HG03097 (cell line): ENCODE measurements around the gene RNF214.
A peak's percentile ranks its signal among the peaks of the same experiment; 100 is the strongest.
"Not testable (repeated sequence)": the region's sequence is repeated elsewhere in the genome, so short reads cannot be mapped to it uniquely, and the experiment has no call there.

ENCODE experiments used
- ATAC-seq: cut with Tn5 transposase; IDR thresholded peaks from one replicate; pipeline ENCODE4 v1.9.1; 2021; ENCODE audit not compliant: unreplicated experiment, low FRiP score

Gene RNF214

DNA sequence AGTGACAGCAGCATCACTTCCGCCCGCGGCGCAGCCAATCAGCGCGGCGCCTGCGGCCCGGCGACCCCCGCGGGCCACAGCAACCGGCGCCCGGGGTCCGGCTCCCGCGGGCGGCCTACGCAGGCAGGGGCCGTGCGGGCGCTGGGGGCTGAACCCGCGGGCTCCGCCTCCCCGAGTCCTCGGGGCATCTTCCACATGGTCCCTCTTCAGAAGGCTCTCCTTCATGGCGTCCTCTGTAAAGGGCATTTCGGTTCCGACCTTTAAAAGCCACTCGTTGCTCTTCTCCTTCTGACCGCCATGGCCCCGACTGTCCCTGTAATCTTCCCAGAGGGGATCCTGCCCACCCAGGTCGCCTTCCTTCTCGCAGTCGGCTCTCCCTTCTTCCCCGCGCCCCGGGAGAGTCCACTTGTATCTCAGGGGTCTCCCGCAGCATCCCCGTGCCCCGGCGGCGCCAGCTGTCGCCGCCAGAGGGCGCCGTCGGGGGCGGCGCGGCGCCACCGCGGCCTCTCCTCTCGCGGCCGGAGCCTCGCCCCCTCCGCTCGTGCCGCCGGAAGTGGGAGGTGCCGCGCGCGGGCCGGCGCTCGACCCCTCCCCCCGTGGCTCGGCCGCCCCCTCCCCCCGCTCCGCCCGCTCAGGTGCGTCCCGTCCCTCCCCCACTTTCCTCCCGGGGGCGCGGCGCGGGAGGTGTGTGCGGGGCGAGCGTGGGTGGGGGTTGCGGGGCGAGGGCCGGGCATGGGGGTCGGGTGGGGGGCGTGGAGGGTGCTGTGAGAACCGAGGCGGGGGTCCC lies at the start of gene RNF214:
RNF214 (plus strand) TSS at position 580 of the 787 bp plus-strand sequence. CDS start 1,602 bp downstream, outside the sequence.
- ATAC-seq, result peak; percentile 61

DNA sequence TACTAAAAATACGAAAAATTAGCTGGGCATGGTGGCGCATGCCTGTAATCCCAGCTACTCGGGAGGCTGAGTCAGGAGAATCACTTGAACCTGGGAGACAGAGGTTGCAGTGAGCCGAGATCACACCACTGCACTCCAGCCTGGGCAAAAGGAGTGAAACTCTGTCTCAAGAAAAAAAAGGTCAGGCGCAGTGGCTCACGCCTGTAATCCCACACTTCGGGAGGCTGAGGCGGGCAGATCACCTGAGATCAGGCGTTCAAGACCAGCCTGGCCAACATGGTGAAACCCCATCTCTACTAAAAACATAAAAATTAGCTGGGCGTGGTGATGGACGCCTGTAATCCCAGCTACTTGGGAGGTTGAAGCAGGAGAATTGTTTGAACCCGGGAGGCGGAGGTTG lies 49.3 kb upstream of the RNF214 start:
- not testable (repeated sequence) for ATAC-seq

DNA sequence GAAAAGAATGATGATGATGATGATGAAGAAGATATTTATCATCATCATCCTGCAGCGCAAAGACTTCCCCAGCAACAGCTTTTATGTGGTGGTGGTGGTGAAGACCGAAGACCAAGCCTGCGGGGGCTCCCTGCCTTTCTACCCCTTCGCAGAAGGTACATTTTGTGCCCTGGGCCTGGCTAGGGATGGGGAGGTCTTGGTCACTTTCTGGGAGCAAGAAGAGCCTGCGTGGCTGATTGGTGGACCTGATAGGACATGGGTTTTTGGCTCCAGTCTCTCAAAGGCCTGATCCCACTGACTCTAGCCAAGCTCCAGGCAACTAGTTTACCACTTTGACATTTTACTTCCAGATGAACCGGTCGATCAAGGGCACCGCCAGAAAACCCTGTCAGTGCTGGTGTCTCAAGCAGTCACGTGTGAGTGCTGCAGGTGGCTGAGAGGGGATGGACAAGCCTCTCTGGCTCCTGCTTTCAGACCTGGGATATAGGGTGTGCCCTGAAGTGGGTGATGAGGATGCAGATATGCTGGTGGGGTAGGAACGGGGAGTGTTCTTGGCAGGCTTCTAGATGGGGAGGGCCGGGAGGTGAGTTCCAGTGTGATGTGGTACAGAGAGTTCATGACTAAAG lies 48.6 kb upstream of the RNF214 start:
- no peak for ATAC-seq

DNA sequence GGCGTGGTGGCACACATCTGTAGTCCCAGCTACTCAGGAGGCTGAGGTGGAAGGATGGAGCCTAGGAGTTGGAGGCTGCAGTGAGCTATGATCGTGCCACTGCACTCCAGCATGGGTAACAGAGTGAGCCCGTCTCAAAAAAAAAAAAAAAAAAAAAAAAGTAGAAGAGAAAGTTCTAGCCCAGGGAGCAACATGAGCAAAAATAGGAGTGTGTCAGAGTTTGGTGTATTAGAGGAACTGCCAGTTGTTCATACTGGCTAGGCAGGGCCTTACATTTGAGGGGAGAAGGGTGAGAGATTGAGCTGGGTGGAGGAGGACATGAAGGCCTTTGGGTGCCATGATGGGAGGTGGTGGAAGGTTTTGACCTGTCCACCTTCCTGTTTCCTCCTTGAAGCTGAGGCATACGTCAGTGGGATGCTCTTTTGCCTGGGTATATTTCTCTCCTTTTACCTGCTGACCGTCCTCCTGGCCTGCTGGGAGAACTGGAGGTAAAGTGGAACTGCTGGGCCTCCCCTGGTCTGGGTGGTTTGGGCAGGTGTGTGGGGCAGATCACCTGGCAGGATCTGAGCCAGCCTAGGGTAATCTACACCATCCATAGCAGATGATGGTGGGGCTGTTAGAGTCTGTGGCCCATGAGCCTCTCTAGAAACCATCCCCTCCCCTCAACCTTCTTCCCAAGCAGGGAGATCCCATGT lies 46.6 kb upstream of the RNF214 start:
- no peak for ATAC-seq

DNA sequence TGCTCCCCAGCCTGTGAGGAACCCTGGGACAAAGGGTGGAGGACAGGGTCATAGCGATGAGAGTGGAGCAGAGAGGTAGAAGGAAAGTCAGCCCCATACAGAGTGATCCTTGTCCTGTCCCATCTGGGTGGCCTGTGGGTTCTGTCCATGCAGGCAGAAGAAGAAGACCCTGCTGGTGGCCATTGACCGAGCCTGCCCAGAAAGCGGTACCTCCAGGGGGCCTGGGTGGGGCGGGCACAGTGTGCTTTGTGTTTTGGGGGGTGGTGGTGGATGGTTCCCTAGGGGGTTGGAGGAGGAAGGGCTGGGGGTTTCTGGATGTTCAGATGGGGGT lies 46.1 kb upstream of the RNF214 start:
- ATAC-seq, result no peak

DNA sequence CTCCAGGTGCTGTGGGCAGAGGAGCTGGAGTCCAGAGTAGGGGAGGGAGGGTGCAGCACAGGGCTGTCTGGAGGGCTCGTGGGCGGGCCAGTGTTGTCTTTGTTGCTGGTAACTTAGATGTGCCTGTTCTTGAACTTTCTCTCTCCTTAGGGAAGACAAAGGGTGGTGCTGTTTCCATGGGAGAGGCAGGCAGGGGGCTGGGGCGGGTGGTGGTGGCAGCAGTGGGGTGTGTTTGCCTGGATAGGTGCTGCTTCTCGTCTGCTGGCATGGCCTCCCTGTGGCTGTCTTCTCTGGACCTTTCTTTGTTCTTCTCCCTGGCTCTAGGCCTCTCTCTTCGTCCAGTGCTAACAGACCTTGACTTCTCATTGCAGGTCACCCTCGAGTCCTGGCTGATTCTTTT lies 45.5 kb upstream of the RNF214 start:
- ATAC-seq, result no peak

DNA sequence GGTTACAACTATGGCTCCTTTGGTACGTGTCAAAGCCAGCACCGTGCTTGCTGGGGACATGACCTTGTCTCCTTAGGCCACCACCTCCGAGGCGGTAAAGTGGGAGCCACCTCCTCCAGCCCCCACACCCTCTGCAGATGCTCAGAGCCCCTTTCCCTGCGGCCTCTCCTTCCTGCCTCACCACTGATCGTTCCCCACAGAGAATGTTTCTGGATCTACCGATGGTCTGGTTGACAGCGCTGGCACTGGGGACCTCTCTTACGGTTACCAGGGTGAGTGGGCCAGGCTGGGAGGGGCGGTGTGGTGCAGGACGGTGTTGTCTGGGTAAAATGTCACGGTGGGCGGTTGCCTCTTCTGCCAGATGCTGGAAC lies 45.1 kb upstream of the RNF214 start:
- ATAC-seq, result no peak

DNA sequence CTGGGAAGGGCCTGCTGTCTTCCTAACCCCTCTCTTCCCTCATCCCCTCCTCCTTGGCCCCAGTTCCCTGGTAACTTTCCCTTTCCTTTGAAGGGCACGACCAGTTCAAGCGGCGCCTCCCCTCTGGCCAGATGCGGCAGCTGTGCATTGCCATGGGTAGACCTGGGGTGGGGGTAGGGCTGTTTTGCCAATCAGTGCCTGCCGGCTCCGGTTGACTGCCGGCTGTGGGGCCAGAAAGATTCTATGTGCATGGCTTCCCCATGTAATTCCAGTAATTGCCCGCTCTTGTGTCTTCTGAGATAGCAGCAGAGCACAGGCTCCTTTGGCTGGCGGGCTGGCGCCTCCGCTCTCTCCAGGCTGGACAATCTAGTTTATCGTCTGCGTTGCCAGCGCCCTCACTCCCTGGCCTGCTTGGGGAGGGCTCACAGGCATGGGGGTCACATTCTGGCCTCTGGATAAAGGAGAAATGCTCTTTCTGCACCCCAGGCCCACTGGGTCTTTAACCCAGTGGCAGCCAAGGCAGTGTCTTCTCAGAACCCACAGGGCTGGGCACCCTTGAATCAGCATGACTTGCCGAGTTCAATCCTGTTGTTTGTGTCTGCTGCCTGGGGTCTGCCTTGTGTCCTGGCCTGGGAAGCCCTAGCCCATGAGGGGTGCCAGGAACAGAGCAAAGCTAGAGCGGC lies 44.5 kb upstream of the RNF214 start:
- no peak for ATAC-seq

DNA sequence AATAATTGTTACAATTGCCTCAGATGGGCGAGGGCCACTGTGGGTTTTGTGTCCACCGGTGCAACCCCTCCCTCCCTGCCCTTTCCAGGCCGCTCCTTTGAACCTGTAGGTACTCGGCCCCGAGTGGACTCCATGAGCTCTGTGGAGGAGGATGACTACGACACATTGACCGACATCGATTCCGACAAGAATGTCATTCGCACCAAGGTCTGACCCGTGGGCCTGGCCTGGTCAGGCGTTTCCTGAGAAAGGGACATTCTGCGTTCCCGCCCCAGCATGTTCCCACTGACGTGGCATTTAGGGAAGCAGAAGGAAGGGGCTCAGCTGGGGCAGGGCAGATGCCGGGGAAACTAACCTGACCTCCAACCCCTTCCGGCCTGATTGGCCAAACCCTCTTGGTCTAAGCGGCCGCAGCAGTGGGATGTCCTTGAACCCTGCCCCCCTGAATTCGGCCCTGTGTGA lies 43.8 kb upstream of the RNF214 start:
- no peak for ATAC-seq

DNA sequence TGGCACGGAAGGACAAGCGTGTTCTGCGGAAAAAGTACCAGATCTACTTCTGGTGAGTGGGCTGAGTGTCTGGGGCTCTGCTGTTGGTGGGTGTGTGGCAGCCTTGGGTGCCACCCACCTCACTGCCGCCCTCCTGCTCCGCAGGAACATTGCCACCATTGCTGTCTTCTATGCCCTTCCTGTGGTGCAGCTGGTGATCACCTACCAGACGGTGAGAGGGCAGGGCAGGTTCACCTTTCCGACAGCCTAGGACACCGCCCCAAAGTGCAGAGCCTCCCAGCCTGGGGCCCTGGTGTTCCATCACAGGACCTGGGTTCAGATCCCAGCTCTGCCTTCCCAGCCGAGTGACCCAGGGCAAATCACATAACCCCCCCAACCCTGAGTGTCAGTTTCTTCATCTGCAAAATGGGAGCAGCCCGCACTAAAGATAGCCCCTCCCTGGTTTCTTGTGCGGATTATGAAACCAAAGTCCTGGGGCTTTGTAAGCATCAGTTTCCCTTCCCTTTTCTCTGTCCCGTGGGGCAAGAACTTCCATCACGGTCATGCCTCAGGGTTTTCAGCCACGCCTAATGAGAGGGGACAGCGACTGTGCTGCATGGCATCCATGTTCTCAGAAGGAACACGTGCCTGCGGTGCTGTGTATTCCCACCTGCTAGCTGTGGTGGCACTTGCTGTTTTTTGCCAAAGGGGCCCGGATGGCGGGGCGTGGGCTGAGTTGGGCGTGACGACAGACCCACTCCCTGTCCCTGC lies 43.1 kb upstream of the RNF214 start:
- ATAC-seq, result no peak

DNA sequence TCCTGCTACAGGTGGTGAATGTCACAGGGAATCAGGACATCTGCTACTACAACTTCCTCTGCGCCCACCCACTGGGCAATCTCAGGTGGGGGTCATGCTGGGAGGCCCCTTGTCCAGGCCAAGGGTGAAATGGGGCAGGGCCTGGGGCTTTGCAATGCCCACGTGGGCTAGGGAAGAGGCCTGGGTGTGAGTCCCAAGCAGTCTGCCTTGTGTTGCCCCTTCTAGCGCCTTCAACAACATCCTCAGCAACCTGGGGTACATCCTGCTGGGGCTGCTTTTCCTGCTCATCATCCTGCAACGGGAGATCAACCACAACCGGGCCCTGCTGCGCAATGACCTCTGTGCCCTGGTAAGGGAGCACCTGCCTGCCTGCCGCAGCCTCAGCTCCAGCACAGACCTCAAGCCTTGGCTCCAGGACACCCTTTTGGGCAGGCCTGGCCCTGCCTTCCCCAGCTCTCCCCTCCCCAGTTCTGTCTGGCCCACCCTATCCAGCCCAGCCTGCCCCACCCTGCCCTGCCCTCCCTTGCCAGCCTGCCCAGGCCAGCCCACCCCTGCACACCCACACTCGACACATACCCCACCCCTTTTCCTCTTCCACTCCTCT lies 42.4 kb upstream of the RNF214 start:
- ATAC-seq, result no peak

DNA sequence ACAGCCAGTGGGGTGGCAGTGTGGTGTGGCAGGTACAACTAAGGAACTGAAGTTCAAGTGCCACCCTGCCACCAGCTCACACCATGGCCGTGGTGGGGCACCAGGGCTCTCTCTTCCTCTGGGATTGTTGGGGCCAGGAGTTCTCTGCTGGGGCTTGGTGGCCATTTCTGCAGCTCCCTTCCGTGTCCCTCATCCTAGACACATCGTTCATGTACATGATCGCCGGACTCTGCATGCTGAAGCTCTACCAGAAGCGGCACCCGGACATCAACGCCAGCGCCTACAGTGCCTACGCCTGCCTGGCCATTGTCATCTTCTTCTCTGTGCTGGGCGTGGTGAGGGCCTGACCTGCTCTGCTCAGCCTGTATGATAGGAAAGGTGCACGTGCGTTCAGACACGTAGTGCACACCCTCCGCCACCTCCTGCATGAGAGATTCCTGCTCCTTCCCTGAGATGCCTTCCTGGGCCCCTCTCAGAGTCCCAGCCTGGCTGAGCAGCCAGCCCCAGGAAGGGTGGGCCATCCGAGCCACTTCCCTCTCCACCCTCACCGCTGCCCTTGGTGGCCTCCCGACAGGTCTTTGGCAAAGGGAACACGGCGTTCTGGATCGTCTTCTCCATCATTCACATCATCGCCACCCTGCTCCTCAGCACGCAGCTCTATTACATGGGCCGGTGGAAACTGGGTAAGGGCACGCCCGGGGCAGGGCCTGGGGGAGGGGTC lies 40.6 kb upstream of the RNF214 start:
- no peak for ATAC-seq

DNA sequence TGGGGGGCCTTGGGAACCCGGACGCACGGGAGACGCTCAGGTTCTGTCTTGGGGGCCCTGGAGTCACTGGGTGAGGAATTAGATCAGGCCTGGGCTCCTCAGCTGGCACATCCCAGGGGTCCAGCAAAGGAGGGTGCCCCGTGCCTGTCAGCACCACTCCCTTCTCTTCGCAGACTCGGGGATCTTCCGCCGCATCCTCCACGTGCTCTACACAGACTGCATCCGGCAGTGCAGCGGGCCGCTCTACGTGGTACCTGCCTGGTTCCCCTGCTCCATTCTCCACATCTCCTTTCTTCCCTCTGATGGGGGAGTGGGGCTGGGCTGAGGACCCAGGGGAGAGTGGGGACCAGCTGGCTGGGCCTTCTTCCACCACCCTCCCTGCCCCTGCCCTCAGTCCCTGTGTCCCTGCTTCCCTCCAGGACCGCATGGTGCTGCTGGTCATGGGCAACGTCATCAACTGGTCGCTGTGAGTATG lies 40.0 kb upstream of the RNF214 start:
- ATAC-seq, result no peak

DNA sequence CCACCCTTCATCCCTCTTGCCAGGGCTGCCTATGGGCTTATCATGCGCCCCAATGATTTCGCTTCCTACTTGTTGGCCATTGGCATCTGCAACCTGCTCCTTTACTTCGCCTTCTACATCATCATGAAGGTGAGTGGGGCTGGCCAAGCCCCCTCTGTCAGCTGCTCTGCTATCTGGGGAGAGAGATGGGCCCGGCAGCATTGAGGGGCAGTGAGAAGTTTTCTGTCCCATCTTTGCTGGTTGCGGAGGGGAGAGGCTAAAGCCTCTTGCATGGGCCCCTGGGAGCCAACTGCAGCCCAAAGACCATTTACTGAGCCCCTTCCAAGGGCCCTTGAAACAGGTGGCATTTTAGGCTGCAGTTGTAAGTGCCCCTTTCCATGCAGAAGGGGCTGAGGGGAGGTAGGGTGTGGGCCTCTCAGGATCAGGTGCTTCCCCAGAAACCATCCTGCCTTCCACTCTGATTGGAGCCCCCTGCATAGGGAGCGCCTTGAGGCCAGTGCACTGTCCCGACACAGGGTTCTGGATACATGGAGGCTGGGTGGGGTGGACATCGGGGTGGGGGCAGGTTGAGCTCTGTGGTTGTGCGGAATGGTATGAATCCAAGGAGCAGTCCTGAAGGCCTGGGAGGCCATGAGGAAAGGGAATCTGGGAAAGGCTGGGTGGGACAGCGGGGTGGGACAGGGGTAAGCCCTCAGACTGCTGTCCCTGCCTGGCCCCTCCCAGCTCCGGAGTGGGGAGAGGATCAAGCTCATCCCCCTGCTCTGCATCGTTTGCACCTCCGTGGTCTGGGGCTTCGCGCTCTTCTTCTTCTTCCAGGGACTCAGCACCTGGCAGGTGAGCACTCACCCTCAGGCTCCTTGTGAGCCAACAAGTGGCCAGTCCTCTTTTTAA lies 39.1 kb upstream of the RNF214 start:
- ATAC-seq, result no peak

DNA sequence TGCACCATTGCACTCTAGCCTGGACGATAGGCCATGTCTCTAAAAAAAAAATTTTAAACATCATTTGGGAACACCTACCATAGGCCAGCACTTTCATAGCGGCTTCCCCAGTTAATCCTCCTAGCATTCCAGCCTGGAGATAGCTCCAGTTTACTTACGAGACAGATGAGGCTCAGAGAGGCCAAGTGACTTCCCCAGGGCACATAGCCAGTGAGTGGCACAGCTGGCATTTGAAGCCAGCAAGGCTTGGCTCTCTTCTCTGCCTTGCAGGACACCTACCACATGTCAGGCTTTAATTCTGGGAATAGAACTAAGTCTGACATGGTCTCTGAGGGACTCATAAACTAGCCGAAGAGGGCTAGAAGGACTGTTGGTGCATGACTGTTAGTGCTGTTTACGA lies 38.2 kb upstream of the RNF214 start:
- no peak for ATAC-seq

DNA sequence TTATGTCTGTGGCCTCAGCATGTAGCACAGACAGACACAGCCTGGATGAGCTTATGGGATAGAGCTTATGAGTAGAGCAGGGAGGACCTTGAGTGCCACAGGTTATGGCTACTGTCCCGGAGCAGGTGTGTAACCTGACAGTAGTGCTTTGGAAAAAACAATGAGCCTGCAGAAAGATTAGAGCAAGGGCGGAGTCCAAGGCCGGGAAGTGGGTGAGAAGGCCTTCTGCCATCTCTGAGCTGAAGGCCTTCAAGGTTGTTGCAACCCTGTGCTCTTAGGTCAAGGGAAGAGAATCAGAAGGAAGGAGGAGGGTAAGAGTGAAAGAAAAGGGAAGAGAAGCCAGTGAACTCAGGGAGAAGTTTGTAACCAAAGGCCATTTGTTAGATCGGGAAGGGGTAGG lies 37.2 kb upstream of the RNF214 start:
- ATAC-seq, result no peak

DNA sequence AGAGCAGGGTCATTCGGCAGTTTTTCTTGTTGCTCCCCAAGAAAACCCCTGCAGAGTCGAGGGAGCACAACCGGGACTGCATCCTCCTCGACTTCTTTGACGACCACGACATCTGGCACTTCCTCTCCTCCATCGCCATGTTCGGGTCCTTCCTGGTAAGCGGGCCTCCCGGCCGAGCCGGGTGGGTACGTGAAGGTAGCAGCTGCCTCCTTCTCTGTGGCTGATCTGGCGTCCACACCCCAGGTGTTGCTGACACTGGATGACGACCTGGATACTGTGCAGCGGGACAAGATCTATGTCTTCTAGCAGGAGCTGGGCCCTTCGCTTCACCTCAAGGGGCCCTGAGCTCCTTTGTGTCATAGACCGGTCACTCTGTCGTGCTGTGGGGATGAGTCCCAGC lies 36.7 kb upstream of the RNF214 start:
- ATAC-seq, result no peak

DNA sequence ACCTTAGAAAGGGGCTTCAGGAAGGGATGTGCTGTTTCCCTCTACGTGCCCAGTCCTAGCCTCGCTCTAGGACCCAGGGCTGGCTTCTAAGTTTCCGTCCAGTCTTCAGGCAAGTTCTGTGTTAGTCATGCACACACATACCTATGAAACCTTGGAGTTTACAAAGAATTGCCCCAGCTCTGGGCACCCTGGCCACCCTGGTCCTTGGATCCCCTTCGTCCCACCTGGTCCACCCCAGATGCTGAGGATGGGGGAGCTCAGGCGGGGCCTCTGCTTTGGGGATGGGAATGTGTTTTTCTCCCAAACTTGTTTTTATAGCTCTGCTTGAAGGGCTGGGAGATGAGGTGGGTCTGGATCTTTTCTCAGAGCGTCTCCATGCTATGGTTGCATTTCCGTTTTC lies 35.5 kb upstream of the RNF214 start:
- ATAC-seq, result no peak
